ENCODE results near the gene PIGBOS1. TPM values are rescaled to one million over a fixed set of nuclear protein-coding genes. Genes with fewer than 3 reads are reported as not detected.
A peak's percentile ranks its signal among the peaks of the same experiment; 100 is the strongest.

PIGBOS1 gene
- 36.0 TPM for polyA plus RNA-seq

GRCh38 chr15:55318588-55319494, at the start of gene PIGBOS1, which contains the start of gene PIGB:
TSS of gene PIGBOS1 (minus strand) at chr15:55319123. CDS start at chr15:55317792, 1,331 bp downstream.
TSS of gene PIGB (plus strand) at chr15:55319222. CDS start at chr15:55319251, 29 bp downstream.
- Mint-ChIP-seq H3K36me3 (peaks cover 3% of the 10 kb centered on the region), H3K4me3 (peak within 1 kb of the TSS; percentile 97 to 99 (median 98)), H3K4me1 (peaks cover 45 to 58% (median 47%) of the 10 kb centered on the region in 3 donors), H3K27me3 (no peaks in the 10 kb centered on the region), H3K9me3 (no peaks in the 10 kb centered on the region), H3K27ac (peak within 1 kb of the TSS; percentile 97 to 100 (median 100))

- Mint-ChIP-seq H3K27ac (peak overlapping the region in 1 of 3 donors; percentile 65), H3K4me1 (peaks cover 0 to 3% (median under 1%) of the 10 kb centered on the region in 3 donors), H3K4me3 (no peak overlapping the region), H3K36me3 (peaks cover 7% of the 10 kb centered on the region), H3K27me3 (no peaks in the 10 kb centered on the region), H3K9me3 (no peaks in the 10 kb centered on the region)
Measured at GRCh38 chr15:55366981-55367380, 48.1 kb upstream of the PIGBOS1 start.

GRCh38 chr15:55362641-55363040, 43.7 kb upstream of the PIGBOS1 start:
- Mint-ChIP-seq H3K9me3 (no peaks in the 10 kb centered on the region), H3K4me3 (no peak overlapping the region), H3K27ac (no peak overlapping the region)

GRCh38 chr15:55361048-55361447, 42.1 kb upstream of the PIGBOS1 start:
- Mint-ChIP-seq H3K9me3 (no peaks in the 10 kb centered on the region), H3K27me3 (no peaks in the 10 kb centered on the region), H3K36me3 (peaks cover 9% of the 10 kb centered on the region), H3K4me3 (no peak overlapping the region), H3K27ac (no peak overlapping the region), H3K4me1 (peaks cover 0 to 4% (median 2%) of the 10 kb centered on the region in 3 donors)

More at GRCh38 chr15:55362641-55363040, 43.7 kb upstream of the PIGBOS1 start:
- peaks cover under 1% of the 10 kb centered on the region for H3K36me3 Mint-ChIP-seq
- H3K27me3 Mint-ChIP-seq, result no peaks in the 10 kb centered on the region
- H3K4me1 Mint-ChIP-seq, result peaks cover 0 to 4% (median 2%) of the 10 kb centered on the region in 3 donors

GRCh38 chr15:55360256-55360655, 41.3 kb upstream of the PIGBOS1 start:
- Mint-ChIP-seq H3K27ac (no peak overlapping the region), H3K36me3 (peaks cover 9% of the 10 kb centered on the region), H3K4me1 (peaks cover 0 to 4% (median 2%) of the 10 kb centered on the region in 3 donors), H3K9me3 (no peaks in the 10 kb centered on the region), H3K4me3 (no peak overlapping the region), H3K27me3 (no peaks in the 10 kb centered on the region)

- Mint-ChIP-seq H3K27me3 (no peaks in the 10 kb centered on the region), H3K36me3 (peaks cover 9% of the 10 kb centered on the region), H3K27ac (no peak overlapping the region), H3K4me3 (no peak overlapping the region), H3K4me1 (peaks cover 0 to 4% (median 2%) of the 10 kb centered on the region in 3 donors), H3K9me3 (no peaks in the 10 kb centered on the region)
Measured at GRCh38 chr15:55358471-55358870, 39.5 kb upstream of the PIGBOS1 start.

GRCh38 chr15:55357774-55358173, 38.9 kb upstream of the PIGBOS1 start:
- Mint-ChIP-seq H3K4me3 (no peak overlapping the region), H3K27ac (no peak overlapping the region), H3K36me3 (peaks cover 9% of the 10 kb centered on the region), H3K9me3 (no peaks in the 10 kb centered on the region), H3K4me1 (peaks cover 0 to 4% (median 2%) of the 10 kb centered on the region in 3 donors), H3K27me3 (no peaks in the 10 kb centered on the region)

- no peaks in the 10 kb centered on the region for H3K9me3 Mint-ChIP-seq
- H3K27me3 Mint-ChIP-seq, result no peaks in the 10 kb centered on the region
- peaks cover 9% of the 10 kb centered on the region for H3K36me3 Mint-ChIP-seq
- no peak overlapping the region for H3K27ac Mint-ChIP-seq
- H3K4me3 Mint-ChIP-seq, result no peak overlapping the region
- peaks cover 0 to 4% (median 2%) of the 10 kb centered on the region in 3 donors for H3K4me1 Mint-ChIP-seq
Measured at GRCh38 chr15:55356985-55357585, 38.2 kb upstream of the PIGBOS1 start.

- H3K27ac Mint-ChIP-seq, result no peak overlapping the region
- H3K4me3 Mint-ChIP-seq, result no peak overlapping the region
- H3K27me3 Mint-ChIP-seq, result no peaks in the 10 kb centered on the region
- H3K4me1 Mint-ChIP-seq, result no peaks in the 10 kb centered on the region
- no peaks in the 10 kb centered on the region for H3K9me3 Mint-ChIP-seq
- H3K36me3 Mint-ChIP-seq, result peaks cover 10% of the 10 kb centered on the region
Measured at GRCh38 chr15:55353025-55353424, 34.1 kb upstream of the PIGBOS1 start.

- Mint-ChIP-seq H3K27ac (no peak overlapping the region), H3K36me3 (peaks cover 1% of the 10 kb centered on the region), H3K4me3 (no peak overlapping the region), H3K9me3 (no peaks in the 10 kb centered on the region), H3K4me1 (peaks cover 0 to 3% (median 0%) of the 10 kb centered on the region in 3 donors), H3K27me3 (no peaks in the 10 kb centered on the region)
Measured at GRCh38 chr15:55349282-55349681, 30.4 kb upstream of the PIGBOS1 start.

GRCh38 chr15:55348281-55348778, 29.4 kb upstream of the PIGBOS1 start:
- Mint-ChIP-seq H3K27me3 (no peaks in the 10 kb centered on the region), H3K4me1 (peaks cover 0 to 3% (median 0%) of the 10 kb centered on the region in 3 donors), H3K27ac (no peak overlapping the region), H3K4me3 (no peak overlapping the region), H3K36me3 (peaks cover 1% of the 10 kb centered on the region), H3K9me3 (no peaks in the 10 kb centered on the region)

GRCh38 chr15:55344206-55344605, 25.3 kb upstream of the PIGBOS1 start:
- H3K4me1 Mint-ChIP-seq, result peaks cover 0 to 3% (median 0%) of the 10 kb centered on the region in 3 donors
- peak overlapping the region in 1 of 4 donors; percentile 52 for H3K4me3 Mint-ChIP-seq
- peaks cover 5% of the 10 kb centered on the region for H3K36me3 Mint-ChIP-seq
- H3K27ac Mint-ChIP-seq, result peak overlapping the region in 1 of 3 donors; percentile 9
- H3K9me3 Mint-ChIP-seq, result no peaks in the 10 kb centered on the region
- H3K27me3 Mint-ChIP-seq, result no peaks in the 10 kb centered on the region

GRCh38 chr15:55343168-55343567, 24.2 kb upstream of the PIGBOS1 start:
- no peaks in the 10 kb centered on the region for H3K27me3 Mint-ChIP-seq
- no peak overlapping the region for H3K27ac Mint-ChIP-seq
- H3K36me3 Mint-ChIP-seq, result peaks cover 3% of the 10 kb centered on the region
- no peaks in the 10 kb centered on the region for H3K9me3 Mint-ChIP-seq
- peaks cover 0 to 3% (median 0%) of the 10 kb centered on the region in 3 donors for H3K4me1 Mint-ChIP-seq
- H3K4me3 Mint-ChIP-seq, result no peak overlapping the region

- H3K36me3 Mint-ChIP-seq, result peaks cover 9% of the 10 kb centered on the region
- H3K27me3 Mint-ChIP-seq, result no peaks in the 10 kb centered on the region
- no peak overlapping the region for H3K4me3 Mint-ChIP-seq
Measured at GRCh38 chr15:55337160-55337559, 18.2 kb upstream of the PIGBOS1 start.

GRCh38 chr15:55334997-55335396, 16.1 kb upstream of the PIGBOS1 start:
- no peaks in the 10 kb centered on the region for H3K27me3 Mint-ChIP-seq
- no peak overlapping the region for H3K4me3 Mint-ChIP-seq
- H3K9me3 Mint-ChIP-seq, result no peaks in the 10 kb centered on the region
- no peak overlapping the region for H3K27ac Mint-ChIP-seq
- H3K36me3 Mint-ChIP-seq, result peaks cover 11% of the 10 kb centered on the region
- no peaks in the 10 kb centered on the region for H3K4me1 Mint-ChIP-seq

More at GRCh38 chr15:55337160-55337559, 18.2 kb upstream of the PIGBOS1 start:
- H3K27ac Mint-ChIP-seq, result no peak overlapping the region
- no peaks in the 10 kb centered on the region for H3K9me3 Mint-ChIP-seq
- no peaks in the 10 kb centered on the region for H3K4me1 Mint-ChIP-seq

Data from IgD-negative memory B cell (primary cell).